ENCODE results near the gene RTN4IP1. TPM values are rescaled to one million over a fixed set of nuclear protein-coding genes. Genes with fewer than 3 reads are reported as not detected.

The RTN4IP1 gene
- total and polyA plus RNA-seq, 10 of the 15 experiments (the other 5 are each of a cell fraction or from before 2014, with no cell fraction given) = 8.2 to 17.0 (median 9.8) TPM

DNA sequence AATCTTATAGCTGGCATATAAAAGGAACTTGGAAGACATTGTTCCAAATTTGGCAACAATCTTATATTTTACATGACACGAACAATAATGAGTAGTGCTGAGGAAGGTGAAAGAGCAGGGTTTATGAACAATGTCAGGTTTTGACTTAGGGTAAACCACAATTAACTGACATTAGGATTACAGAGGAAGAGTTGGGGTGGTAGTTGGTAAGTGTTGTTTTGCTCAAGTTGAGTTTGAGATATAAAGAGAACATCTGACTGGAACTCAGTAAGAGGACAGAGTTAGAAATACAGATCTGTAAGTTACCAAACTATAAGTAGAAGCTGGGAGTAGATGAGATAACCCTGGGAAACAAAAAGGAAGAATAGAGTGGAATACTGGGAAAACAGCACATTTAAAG lies 15.1 kb downstream of the RTN4IP1 start:
- no peak overlapping the region for H3K27ac ChIP-seq (ENCODE audit: control insufficient read depth, insufficient read depth)
- no peak for ATAC-seq

More for the DNA sequence above, 15.1 kb downstream of the RTN4IP1 start:
- CTCF ChIA-PET = interaction anchor here (1.1 to 1.3 kb wide), 2 partner anchors 11 to 365 kb away, joined by 6 read pairs; no protein-coding TSS in a partner anchor
- H3K4me2 ChIP-seq (ENCODE audit: control insufficient read depth, insufficient read depth) = no peak overlapping the region
- POLR2A ChIA-PET = interaction anchor here (0.7 to 1.2 kb wide), 3 partner anchors 12 to 320 kb away, joined by 3 to 4 read pairs (median 3); no protein-coding TSS in a partner anchor
- no TSS peak for BruUV-seq (replicated peaks)
- RAD21 ChIA-PET (ENCODE audit: unreplicated experiment) = interaction anchor here (0.9 to 2.0 kb wide), 2 partner anchors 53 to 365 kb away, joined by 3 to 7 read pairs; no protein-coding TSS in a partner anchor
- no peaks in the 10 kb centered on the region for H3K79me2 ChIP-seq (ENCODE audit: control insufficient read depth, insufficient read depth, low read length)
- H4K20me1 ChIP-seq (ENCODE audit: control insufficient read depth, insufficient read depth) = no peaks in the 10 kb centered on the region
- 54% methylated on average over 1 of the region's 1 CpG for WGBS (ENCODE audit: insufficient coverage, insufficient replicate concordance, low lambda C conversion rate, missing lambda C conversion rate)
- DNase-seq (ENCODE audit: low read depth, low spot score) (no peak), FAIRE-seq (no peak)
- H3K36me3 ChIP-seq (ENCODE audit: control insufficient read depth in 2 of 2, insufficient read depth in 2 of 2, low read length in 1 of 2) = 0 out of 4 replicates have a peak, but pooled peaks cover 0 to 6% of the 10 kb centered on the region in 2 experiments
- intact Hi-C loops (cut with micrococcal nuclease; ENCODE audit: unreplicated experiment) (no loop called here), in situ Hi-C loops (cut with MboI) (no loop called here)
- SMC1A ChIA-PET (ENCODE audit: uncharacterized antibody, unreplicated experiment) = interaction anchor here (0.8 to 2.6 kb wide), 4 partner anchors 24 to 365 kb away, joined by 3 to 10 read pairs (median 4); no protein-coding TSS in a partner anchor
- H3K9me3 ChIP-seq (replicated peaks; ENCODE audit: control insufficient read depth, insufficient read depth, low read length) = no peaks in the 10 kb centered on the region
- no peak overlapping the region for H3K4me3 ChIP-seq
- no peak overlapping the region for H3K9ac ChIP-seq (ENCODE audit: control insufficient read depth, insufficient read depth, low read length)
- no peak overlapping the region for H2AFZ ChIP-seq (ENCODE audit: control insufficient read depth, low read depth, low read length)
- TF ChIP-seq BACH1 (IDR thresholded peaks at IDR 0.05; ENCODE audit: borderline replicate concordance) (no peak), ATF7 (IDR thresholded peaks at IDR 0.05; ENCODE audit: low read depth) (no peak), EGR1 (IDR thresholded peaks at IDR 0.05; ENCODE audit: borderline replicate concordance in 1 of 2, low read depth in 2 of 2, low read length in 2 of 2) (no peak), USF2 (IDR thresholded peaks at IDR 0.05; ENCODE audit: borderline replicate concordance, low read depth, low read length) (no peak), MEF2A (IDR thresholded peaks at IDR 0.05; ENCODE audit: insufficient read depth, low read depth, low read length) (no peak), RCOR1 (conservative IDR thresholded peaks at IDR 0.05; ENCODE audit: low read depth, low read length) (no peak), RELA (IDR thresholded peaks at IDR 0.05; ENCODE audit: borderline replicate concordance, partially characterized antibody) (no peak), JUND (IDR thresholded peaks at IDR 0.05; ENCODE audit: low read depth, low read length) (no peak)
- H3K4me1 ChIP-seq (ENCODE audit: control insufficient read depth, insufficient read depth, low read length) = peaks cover 4% of the 10 kb centered on the region; the same call in 1 of the 2 replicates
- H3K27me3 ChIP-seq (replicated peaks in 1 of 2; ENCODE audit: control insufficient read depth in 2 of 2, insufficient read depth in 2 of 2, low read length in 1 of 2) = no peaks in the 10 kb centered on the region

Data from GM12878 (cell line).